MM.1S (cell line): Measurements from ENCODE around the gene TSPAN32.

Source experiments
- CTCF ChIP-seq: fragments of 300-600 bp; sonication (generic); IDR thresholded peaks from 2 replicates; pipeline ENCODE4 v1.5.1; 2016; ENCODE audit warnings: antibody characterized with exemption, low read length, mixed read lengths
- EZH2 ChIP-seq: fragments of 300-600 bp; sonication (generic); optimal IDR thresholded peaks from 2 replicates; pipeline ENCODE3; 2017; ENCODE audit warnings: low read depth, mild to moderate bottlenecking, antibody characterized with exemption, low read length, mixed read lengths

GRCh38 chr11:2347308-2347830 lies 45.6 kb downstream of the TSPAN32 start:
- TF ChIP-seq CTCF (no peak), EZH2 (no peak)
